NCI-H187 (cell line): Measurements from ENCODE around the gene TCERG1L.

Experiments used
- DNase-seq, 2 experiments: peaks; one replicate each; lab custom pipeline; 2025; lab: John Stamatoyannopoulos, UW

The TCERG1L gene

GRCh38 chr10:131227163-131227740 lies 84.3 kb downstream of the TCERG1L start:
- no peak for DNase-seq

DNA sequence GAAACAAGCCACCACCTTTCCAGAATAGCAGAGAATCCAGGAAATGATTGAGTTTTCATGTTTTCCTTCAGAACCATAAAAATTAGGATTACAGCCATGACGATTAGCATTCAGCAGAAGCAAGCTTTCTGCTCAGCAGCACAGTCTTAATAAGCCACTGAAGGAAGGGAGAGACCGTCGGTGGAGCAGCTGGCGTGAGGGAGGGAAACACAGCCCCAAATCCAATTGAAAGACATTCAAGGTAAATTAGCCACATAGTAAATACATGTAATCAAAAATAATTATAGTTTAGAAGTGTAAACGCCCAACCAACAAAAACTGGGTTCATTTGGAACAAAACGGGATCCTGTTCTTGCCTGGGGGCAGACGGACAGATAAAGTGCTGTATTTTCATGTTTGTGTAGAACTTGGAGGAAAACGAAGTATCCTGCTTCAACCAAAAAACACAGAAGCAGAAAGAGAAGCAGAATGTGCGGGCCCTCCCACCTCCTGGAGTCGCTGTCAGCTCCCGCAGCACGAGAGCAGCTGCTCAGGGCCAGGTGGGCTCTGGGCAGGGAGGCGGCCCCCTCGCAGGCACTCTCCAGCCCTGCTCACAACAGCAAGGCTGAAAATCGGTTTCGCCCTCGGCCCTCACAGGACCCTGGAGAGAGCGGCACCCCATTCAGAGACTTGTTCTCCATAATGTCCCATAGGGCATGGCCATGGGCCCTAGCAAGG lies 84.9 kb downstream of the TCERG1L start:
- no peak for DNase-seq

DNA sequence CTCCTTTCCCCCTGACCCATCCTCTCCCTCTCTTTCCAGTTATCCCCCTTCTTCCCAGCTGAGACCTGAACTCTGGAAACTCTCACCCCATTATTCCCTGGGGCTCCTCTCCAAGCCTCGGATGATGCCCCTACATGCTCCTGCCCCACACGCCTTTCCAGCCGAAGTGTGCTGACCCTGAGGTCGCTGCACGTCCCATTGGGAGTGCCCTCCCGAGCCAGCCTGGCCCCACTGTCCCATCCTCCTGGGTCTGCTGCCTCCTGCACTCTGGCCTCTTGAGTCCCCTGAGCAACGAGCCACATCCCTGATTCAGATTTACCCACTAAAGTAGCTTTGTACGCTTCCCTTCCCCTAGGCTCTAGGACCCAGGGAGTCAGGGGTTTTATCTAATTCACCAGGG lies 87.4 kb downstream of the TCERG1L start:
- DNase-seq = no peak

DNA sequence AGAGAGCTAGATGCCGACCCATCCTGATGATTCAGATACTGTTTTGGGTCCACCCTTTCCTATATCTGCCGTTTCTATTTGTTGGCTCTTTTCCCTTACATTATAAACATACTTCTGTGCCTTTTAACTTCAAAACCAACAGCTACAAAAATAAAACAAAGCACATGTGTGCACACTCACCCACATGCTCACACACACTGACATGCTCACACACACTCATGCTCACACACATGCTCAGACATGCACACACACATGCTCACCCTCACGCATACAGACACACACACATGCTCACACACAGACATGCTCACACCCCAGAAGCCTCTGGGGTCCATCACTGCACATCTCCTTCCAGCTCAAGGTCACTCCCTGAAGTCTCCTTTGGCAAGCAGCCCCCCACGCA lies 88.1 kb downstream of the TCERG1L start:
- DNase-seq = no peak

- DNase-seq = no peak
Observed at GRCh38 chr10:131222986-131223385, 88.5 kb downstream of the TCERG1L start.

- DNase-seq = no peak
Observed at GRCh38 chr10:131221632-131222277, 89.8 kb downstream of the TCERG1L start.

- DNase-seq = no peak
Observed at GRCh38 chr10:131220601-131221171, 90.8 kb downstream of the TCERG1L start.

GRCh38 chr10:131219955-131220489 lies 91.5 kb downstream of the TCERG1L start:
- no peak for DNase-seq

DNA sequence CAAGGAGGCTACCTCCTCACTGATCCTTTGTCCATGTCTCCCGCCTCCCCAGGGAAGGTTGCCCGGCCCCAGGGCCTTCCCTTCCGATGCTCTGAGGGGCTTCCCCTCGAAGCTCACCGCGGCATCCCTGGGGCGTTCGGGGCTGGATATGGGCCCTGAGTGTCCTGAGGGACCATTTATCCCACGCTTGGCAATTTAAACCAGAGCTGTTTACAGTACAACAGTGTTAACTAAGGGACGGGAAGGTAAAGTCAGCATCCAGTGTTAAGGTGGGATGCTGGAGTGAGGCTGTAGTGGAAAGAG lies 92.0 kb downstream of the TCERG1L start:
- DNase-seq = no peak

DNA sequence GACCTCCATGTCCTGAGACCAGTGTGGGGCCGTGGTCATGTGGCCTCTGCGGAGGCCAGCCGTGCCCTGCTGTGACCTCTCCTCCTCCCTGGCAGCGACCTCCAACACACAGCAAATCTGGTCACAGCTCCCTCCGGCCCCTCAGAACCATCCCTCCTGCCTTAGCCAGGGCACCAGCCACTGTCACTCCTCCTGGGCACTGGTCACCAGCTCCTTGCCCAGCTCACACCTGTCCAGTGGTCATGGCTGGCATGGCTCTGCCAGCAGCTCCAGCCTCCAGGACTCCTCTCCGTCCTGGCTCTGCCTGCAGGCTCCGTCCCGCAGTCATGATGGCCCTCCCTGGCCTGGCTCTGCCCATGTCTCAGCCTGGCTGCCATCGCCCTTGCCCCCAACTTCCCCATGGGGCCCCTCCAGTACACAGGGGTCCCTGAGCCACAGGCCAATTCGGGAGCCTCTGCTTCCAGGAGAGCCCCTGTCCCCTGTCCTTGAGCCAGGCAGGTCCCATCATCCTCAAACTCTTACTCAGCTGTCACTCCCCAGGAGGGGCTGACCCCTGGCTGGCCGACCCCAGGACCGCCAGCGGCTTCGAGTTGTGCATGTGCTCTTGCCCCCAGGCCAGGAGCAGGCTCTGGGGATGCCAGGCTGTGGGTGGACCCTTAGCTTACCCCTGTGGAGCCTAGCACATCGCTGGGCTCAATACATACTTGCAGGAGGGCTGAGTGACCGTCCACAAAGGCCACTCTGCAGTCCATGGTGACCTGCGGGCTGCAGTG lies 92.5 kb downstream of the TCERG1L start:
- DNase-seq = no peak

DNA sequence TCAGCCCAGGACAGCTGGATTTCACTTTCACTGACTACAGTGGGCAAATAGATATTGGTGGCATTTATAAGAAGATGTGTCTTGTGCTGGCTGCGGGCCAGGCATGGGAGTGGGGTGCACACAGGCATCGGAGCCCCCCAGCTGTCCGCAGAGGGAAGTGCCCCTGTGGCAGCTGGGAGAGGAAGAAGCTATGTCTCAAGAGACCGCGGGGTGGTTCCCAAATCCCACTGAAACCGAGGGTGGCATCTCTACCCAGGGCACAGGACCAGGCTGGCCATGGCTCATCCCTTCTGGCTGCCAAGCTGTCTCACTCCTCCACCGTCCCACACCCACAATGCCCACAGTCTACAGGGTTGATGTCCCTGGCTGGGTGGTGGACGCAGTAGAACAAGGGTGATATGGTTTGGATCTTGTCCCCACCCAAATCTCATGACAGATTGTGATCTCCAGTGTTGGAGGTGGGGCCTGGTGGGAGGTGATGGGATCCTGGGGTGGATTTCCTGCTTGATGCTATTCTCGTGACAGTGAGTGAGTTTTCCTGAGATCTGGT lies 94.8 kb downstream of the TCERG1L start:
- no peak for DNase-seq

DNA sequence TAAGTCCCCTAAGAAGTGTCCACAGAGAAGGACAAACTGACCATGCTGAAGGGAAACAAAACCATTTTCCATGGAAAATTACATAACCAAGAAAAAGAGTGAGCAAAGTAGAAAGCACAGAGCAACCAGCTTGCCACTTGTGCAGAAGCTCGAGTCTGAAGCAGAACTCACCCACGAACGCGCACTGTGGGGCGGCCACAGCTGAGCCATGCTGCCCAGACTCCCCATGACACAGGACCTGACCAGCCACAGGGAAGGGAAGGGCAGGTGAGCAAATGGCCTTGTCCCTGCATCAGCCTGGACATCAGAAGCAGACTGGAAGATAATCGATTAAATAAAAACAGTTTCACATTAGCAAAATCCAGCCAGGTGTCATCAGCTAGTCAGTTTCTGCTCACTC lies 95.7 kb downstream of the TCERG1L start:
- DNase-seq = no peak

- no peak for DNase-seq
Observed at GRCh38 chr10:131214521-131215244, 96.8 kb downstream of the TCERG1L start.

GRCh38 chr10:131213741-131214505 lies 97.6 kb downstream of the TCERG1L start:
- DNase-seq = no peak

GRCh38 chr10:131212763-131213325 lies 98.7 kb downstream of the TCERG1L start:
- no peak for DNase-seq

DNA sequence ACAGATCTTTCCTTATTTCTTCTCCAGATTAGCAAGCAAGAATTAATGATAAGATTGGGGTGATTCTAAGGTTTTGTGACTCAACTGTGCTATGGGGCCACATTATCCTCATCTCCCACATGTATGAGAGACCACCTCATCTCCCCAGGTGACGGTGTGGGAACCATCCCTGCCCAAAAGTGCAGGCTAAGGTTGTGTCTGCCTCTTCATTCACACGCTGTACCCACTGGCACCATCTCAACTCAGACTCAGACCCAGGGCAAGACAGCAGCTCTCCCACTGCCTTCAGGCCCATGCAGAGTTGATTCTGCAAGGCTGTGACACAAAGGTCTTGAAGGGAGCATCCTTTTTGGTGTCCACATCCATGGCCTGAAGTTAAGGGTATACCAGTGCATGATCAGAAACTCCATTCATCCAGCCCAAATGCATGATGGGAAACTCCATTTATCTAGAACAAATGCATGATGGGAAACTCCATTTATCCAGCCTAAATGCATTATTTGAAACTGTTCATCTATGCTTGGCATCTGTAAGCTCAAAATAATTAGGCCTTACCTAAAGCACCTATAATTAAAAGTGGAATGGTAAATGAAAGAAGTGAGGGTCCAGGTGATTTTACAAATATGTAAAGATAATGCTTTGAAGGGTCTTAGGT lies 99.4 kb downstream of the TCERG1L start:
- DNase-seq = no peak

DNA sequence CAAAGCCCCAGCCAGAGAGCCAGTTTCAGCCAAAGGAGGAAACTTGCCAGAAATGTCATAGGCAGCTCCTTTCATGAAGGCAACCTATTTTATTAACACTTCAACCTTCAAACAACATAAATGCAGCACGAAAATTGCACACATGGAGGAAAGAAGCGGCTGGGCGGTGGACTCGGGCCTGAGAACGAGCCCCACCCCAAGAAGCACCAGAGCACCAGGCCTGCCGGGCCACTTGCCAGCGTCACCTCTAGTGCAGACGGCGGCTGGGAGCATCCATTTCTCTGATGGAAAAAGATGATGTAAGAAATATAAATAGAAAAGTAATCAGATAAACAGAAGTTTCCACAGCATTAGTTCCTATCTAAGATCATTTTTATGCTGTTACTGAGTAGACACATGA lies 100.0 kb downstream of the TCERG1L start:
- no peak for DNase-seq

- no peak for DNase-seq
Observed at GRCh38 chr10:131211146-131211545, 100.4 kb downstream of the TCERG1L start.

- no peak for DNase-seq
Observed at GRCh38 chr10:131210181-131210580, 101.3 kb downstream of the TCERG1L start.
